ENCODE data around the gene COL4A3.

COL4A3 gene

DNA sequence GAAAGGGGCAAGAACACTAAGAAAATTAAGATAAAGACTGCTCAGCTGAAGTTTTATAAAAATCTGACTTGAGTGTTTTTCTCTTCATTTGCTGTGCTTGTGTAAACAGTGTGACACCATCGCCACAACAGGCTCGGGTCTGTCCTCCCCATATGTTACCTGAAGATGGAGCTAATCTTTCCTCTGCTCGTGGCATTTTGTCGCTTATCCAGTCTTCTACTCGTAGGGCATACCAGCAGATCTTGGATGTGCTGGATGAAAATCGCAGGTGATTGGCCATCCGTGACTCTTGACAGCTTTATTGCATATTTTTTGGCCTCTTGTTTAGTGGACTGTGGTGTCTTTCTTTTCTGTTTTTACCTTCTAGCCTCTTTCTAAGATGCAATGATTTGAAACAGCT, 182.7 kb downstream of the COL4A3 start:
- DNase-seq (ENCODE audit: low read depth): no peak
- no peak overlapping the region for H3K4me3 ChIP-seq (ENCODE audit: low read length)
- no peak for TF ChIP-seq CTCF (conservative IDR thresholded peaks at IDR 0.05; ENCODE audit: low read length)

GRCh38 chr2:227348324-227348723, 183.9 kb downstream of the COL4A3 start:
- no peak for DNase-seq (ENCODE audit: low read depth)
- TF ChIP-seq CTCF (conservative IDR thresholded peaks at IDR 0.05; ENCODE audit: low read length): no peak
- no peak overlapping the region for H3K4me3 ChIP-seq (ENCODE audit: low read length)

DNA sequence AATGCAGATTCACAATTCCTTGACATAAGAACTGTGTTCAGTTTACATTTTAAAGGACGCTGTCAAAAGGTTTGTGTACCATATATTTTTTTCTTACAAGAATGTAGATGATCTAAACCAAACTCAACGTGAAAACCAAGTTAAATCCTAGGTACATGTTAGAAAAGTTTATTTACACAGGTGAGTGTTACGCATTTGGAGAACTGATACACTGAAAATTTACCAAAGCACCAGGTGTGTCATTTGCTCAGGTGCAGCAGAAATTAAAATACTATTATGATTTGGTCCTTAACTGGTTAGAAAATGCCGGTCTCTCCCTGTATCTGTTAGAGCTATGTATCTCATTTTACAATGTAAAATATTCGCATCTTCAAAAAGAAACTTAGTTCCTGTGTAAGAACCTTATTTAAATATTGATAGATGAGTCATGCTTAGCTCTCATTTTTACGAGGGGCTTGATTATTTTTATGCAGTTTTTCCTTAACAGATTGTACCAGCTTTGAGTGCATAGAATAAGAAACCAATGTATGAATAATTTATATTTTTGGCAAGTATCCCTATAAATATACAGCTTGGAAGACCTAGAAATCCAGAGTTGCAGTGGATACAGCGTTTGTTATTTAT, 185.7 kb downstream of the COL4A3 start:
- TF ChIP-seq CTCF (conservative IDR thresholded peaks at IDR 0.05; ENCODE audit: low read length): no peak
- DNase-seq (ENCODE audit: low read depth): no peak

DNA sequence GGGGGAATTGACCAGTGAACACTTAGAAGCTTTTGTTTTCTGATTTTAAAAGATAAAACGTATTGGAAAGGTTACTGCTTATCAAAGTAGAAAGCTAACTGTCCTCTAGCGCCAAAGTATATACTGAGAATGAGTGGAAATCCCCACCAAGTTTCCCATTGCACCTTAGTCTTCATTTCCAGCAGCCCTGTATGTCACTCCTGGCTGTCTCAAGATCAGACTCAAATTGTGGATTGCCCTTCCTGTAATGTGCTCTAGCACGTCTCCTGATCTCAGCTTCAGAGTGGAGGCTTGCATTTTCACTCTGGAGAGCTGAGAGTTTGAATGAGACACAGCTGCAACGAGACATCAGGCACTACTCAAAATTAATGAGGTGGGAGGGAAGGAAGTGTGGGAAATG, 187.2 kb downstream of the COL4A3 start:
- DNase-seq (ENCODE audit: low read depth): no peak
- no peak overlapping the region for H3K4me3 ChIP-seq (ENCODE audit: low read length)
- TF ChIP-seq CTCF (conservative IDR thresholded peaks at IDR 0.05; ENCODE audit: low read length): no peak

More for the DNA sequence above, 185.7 kb downstream of the COL4A3 start:
- no peak overlapping the region for H3K4me3 ChIP-seq (ENCODE audit: low read length)

GRCh38 chr2:227360351-227360750, 195.9 kb downstream of the COL4A3 start:
- no peak overlapping the region for H3K4me3 ChIP-seq (ENCODE audit: low read length)
- DNase-seq (ENCODE audit: low read depth): no peak
- no peak for TF ChIP-seq CTCF (conservative IDR thresholded peaks at IDR 0.05; ENCODE audit: low read length)

DNA sequence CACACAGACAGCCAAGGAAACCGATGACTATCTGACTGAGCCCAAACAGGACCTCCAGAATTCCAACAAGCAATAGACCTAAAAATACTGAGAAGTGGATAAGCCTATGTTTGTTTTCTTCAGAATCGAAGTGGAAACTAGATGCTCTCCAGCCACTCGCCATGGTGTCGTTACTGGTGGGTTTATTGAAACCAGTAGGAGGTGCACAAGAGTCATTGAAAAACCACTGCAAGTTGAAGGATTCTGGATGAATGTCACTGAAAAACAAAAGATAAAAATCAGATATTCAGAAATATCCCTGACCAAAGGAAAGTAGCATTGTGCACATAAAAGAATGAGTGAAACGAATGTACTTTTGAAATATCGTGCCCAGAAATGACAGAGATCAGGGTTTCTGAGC, 199.3 kb downstream of the COL4A3 start:
- DNase-seq (ENCODE audit: low read depth): no peak
- TF ChIP-seq CTCF (conservative IDR thresholded peaks at IDR 0.05; ENCODE audit: low read length): no peak
- no peak overlapping the region for H3K4me3 ChIP-seq (ENCODE audit: low read length)

Data from AG10803 (cell line).